ENCODE data around the gene COL4A1. TPM values are rescaled to one million over a fixed set of nuclear protein-coding genes. Genes with fewer than 3 reads are reported as not detected.

COL4A1 gene
- total RNA-seq, 2 donors from 2014 or later = 27.0 to 97.0 TPM

- no peaks in the 10 kb centered on the region for H3K9me3 ChIP-seq
- intact Hi-C loops (cut with DNase I) = no loop called here
- no peak for DNase-seq
- TF ChIP-seq CTCF (IDR thresholded peaks at IDR 0.05) = no peak
- no peak overlapping the region for H3K27ac ChIP-seq
- H3K27me3 ChIP-seq = no peaks in the 10 kb centered on the region
- H3K4me1 ChIP-seq = no peaks in the 10 kb centered on the region
- H3K9ac ChIP-seq (ENCODE audit: low read depth in 2 of 2, low read length in 2 of 2) = no peak overlapping the region
- no peaks in the 10 kb centered on the region for H3K36me3 ChIP-seq
- H3K4me3 ChIP-seq = no peak overlapping the region
These were observed 137.7 kb downstream of the COL4A1 start for GRCh38 chr13:110168999-110169933.

GRCh38 chr13:110166598-110166997, 140.4 kb downstream of the COL4A1 start:
- no peak for DNase-seq
- Histone ChIP-seq H3K36me3 (no peaks in the 10 kb centered on the region), H3K4me1 (no peaks in the 10 kb centered on the region), H3K9me3 (no peaks in the 10 kb centered on the region), H3K27me3 (no peaks in the 10 kb centered on the region), H3K9ac (ENCODE audit: low read depth in 2 of 2, low read length in 2 of 2) (no peak overlapping the region), H3K27ac (no peak overlapping the region), H3K4me3 (no peak overlapping the region)
- TF ChIP-seq CTCF (IDR thresholded peaks at IDR 0.05) = no peak
- intact Hi-C loops (cut with DNase I) = no loop called here

GRCh38 chr13:110164706-110165105, 142.3 kb downstream of the COL4A1 start:
- no peaks in the 10 kb centered on the region for H3K9me3 ChIP-seq
- intact Hi-C loops (cut with DNase I) = no loop called here
- H3K36me3 ChIP-seq = no peaks in the 10 kb centered on the region
- H3K27me3 ChIP-seq = no peaks in the 10 kb centered on the region
- no peaks in the 10 kb centered on the region for H3K4me1 ChIP-seq
- TF ChIP-seq CTCF (IDR thresholded peaks at IDR 0.05) = no peak
- no peak overlapping the region for H3K4me3 ChIP-seq
- H3K9ac ChIP-seq (ENCODE audit: low read depth in 2 of 2, low read length in 2 of 2) = no peak overlapping the region
- DNase-seq = no peak
- H3K27ac ChIP-seq = no peak overlapping the region

GRCh38 chr13:110162866-110163658, 143.9 kb downstream of the COL4A1 start:
- H3K36me3 ChIP-seq = no peaks in the 10 kb centered on the region
- intact Hi-C loops (cut with DNase I) = no loop called here
- H3K27me3 ChIP-seq = no peaks in the 10 kb centered on the region
- TF ChIP-seq CTCF (IDR thresholded peaks at IDR 0.05) = no peak
- H3K9me3 ChIP-seq = no peaks in the 10 kb centered on the region
- H3K9ac ChIP-seq (ENCODE audit: low read depth in 2 of 2, low read length in 2 of 2) = no peak overlapping the region
- DNase-seq = no peak
- H3K4me1 ChIP-seq = no peaks in the 10 kb centered on the region
- no peak overlapping the region for H3K4me3 ChIP-seq
- no peak overlapping the region for H3K27ac ChIP-seq

- H3K9ac ChIP-seq (ENCODE audit: low read depth in 2 of 2, low read length in 2 of 2) = no peak overlapping the region
- H3K4me1 ChIP-seq = no peaks in the 10 kb centered on the region
- H3K27ac ChIP-seq = no peak overlapping the region
- H3K9me3 ChIP-seq = no peaks in the 10 kb centered on the region
- no peak for TF ChIP-seq CTCF (IDR thresholded peaks at IDR 0.05)
- no peak overlapping the region for H3K4me3 ChIP-seq
- no peak for DNase-seq
- no peaks in the 10 kb centered on the region for H3K36me3 ChIP-seq
- no peaks in the 10 kb centered on the region for H3K27me3 ChIP-seq
- intact Hi-C loops (cut with DNase I) = no loop called here
These were observed 144.9 kb downstream of the COL4A1 start for GRCh38 chr13:110162053-110162452.

Measured in colonic mucosa (tissue), 4 donors.